HCT116 (cell line): ENCODE measurements around the gene SLC15A5. TPM values are rescaled to one million over a fixed set of nuclear protein-coding genes. Genes with fewer than 3 reads are reported as not detected.

Experiments used
- ATAC-seq: fragments of 200-7000 bp; cut with Tn5 transposase; 2 replicates; pipeline ENCODE4 v1.9.1; 2020; ENCODE audit warnings: mild to moderate bottlenecking, moderate library complexity
- BruUV-seq: library from RNA; stranded (reverse); fragments of 400-500 nt; replicated peaks from 2 replicates; lab custom pipeline; 2021; lab: Mats Ljungman, UMichigan
- CTCF ChIA-PET: fragments of 300-600 bp; sonication (Branson Sonifier 250); formaldehyde crosslinking; loops from one replicate; lab custom pipeline; 2021; ENCODE audit warnings: antibody characterized with exemption; lab: Charles Lee
- POLR2A ChIA-PET: fragments of 300-600, 350-600 bp; sonication (Branson Sonifier 250); formaldehyde crosslinking; loops from one replicate; lab custom pipeline; 2021; ENCODE audit warnings: antibody characterized with exemption; lab: Charles Lee
- RAD21 ChIA-PET, 2 experiments: fragments of 300-600 bp; sonication (Branson Sonifier 250); formaldehyde crosslinking; loops; one replicate each; lab custom pipeline; 2023; ENCODE audit warnings: low total read pairs in 2 of 2; ENCODE audit not compliant: uncharacterized antibody in 2 of 2, unreplicated experiment in 2 of 2, low non-redundant PET in 1 of 2; lab: Charles Lee
- DNase-seq: peaks from one replicate; pipeline ENCODE4 v3.0.0-alpha.2; 2010; ENCODE audit warnings: low read depth, low spot score
- H2AFZ ChIP-seq: fragments of 200-600 bp; shearing (Covaris generic), sonication (generic); 2 replicates; pipeline ENCODE4 v1.6.1; 2017; ENCODE audit warnings: low read depth, mixed run types, mixed read lengths, antibody characterized with exemption, low read length; ENCODE audit not compliant: poor library complexity, severe bottlenecking
- H3K27ac ChIP-seq: 2 replicates; pipeline ENCODE4 v1.5.1; 2012; ENCODE audit warnings: low read depth, low read length
- H3K27me3 ChIP-seq: fragments of 200-600 bp; sonication (generic); 2 replicates; pipeline ENCODE4 v1.6.1; 2016; ENCODE audit warnings: mixed run types, low read length, mixed read lengths; ENCODE audit not compliant: insufficient read depth
- H3K36me3 ChIP-seq, 2 experiments: fragments of 200-500 bp in 1 of 2; fragments of 200-600 bp in 1 of 2; sonication (Bioruptor generic) in 1 of 2; sonication (generic) in 1 of 2; 2 replicates each; pipeline versions ENCODE4 v1.5.1 to v1.6.1; 2014 to 2016; ENCODE audit warnings: low read length in 2 of 2, inconsistent platforms in 1 of 2, mixed read lengths in 1 of 2, mixed run types in 1 of 2; ENCODE audit not compliant: insufficient read depth in 2 of 2, control insufficient read depth in 1 of 2
- H3K4me1 ChIP-seq, 2 experiments: fragments of 200-600 bp in 1 of 2; sonication (generic) in 1 of 2; 2 replicates each; pipeline versions ENCODE4 v1.5.1 to v1.6.1; 2012 to 2017; ENCODE audit warnings: low read length in 2 of 2, inconsistent platforms in 1 of 2, mild to moderate bottlenecking in 1 of 2, mixed read lengths in 1 of 2, mixed run types in 1 of 2, moderate library complexity in 1 of 2; ENCODE audit not compliant: insufficient read depth in 2 of 2, control insufficient read depth in 1 of 2
- H3K4me2 ChIP-seq: fragments of 200-600 bp; sonication (generic); 2 replicates; pipeline ENCODE4 v1.6.1; 2017; ENCODE audit warnings: mixed run types, low read length, mixed read lengths
- H3K4me3 ChIP-seq, 2 experiments: fragments of 200-600 bp in 1 of 2; sonication (generic) in 1 of 2; replicated peaks in 1 of 2; 2 replicates each; pipeline ENCODE4 v1.5.1; 2011 to 2016; ENCODE audit warnings: low read length in 2 of 2, control low read depth in 1 of 2, low read depth in 1 of 2, mild to moderate bottlenecking in 1 of 2, mixed read lengths in 1 of 2, mixed run types in 1 of 2
- H3K79me2 ChIP-seq: fragments of 200-600 bp; sonication (generic); 2 replicates; pipeline ENCODE4 v1.6.1; 2017; ENCODE audit warnings: mild to moderate bottlenecking, mixed run types, low read length, moderate library complexity, mixed read lengths; ENCODE audit not compliant: insufficient read depth
- H3K9ac ChIP-seq: fragments of 200-600 bp; sonication (generic); 2 replicates; pipeline ENCODE4 v1.6.1; 2016; ENCODE audit warnings: low read length, mixed read lengths
- H3K9me2 ChIP-seq: fragments of 200-600 bp; sonication (generic), shearing (Covaris generic); 2 replicates; pipeline ENCODE4 v1.6.1; 2017; ENCODE audit warnings: mixed run types, mild to moderate bottlenecking, moderate library complexity; ENCODE audit not compliant: insufficient read depth
- H3K9me3 ChIP-seq, 2 experiments: fragments of 200-500 bp in 1 of 2; fragments of 200-600 bp in 1 of 2; sonication (Bioruptor generic) in 1 of 2; sonication (generic) in 1 of 2; 2 replicates each; pipeline ENCODE4 v1.6.1; 2014 to 2017; ENCODE audit warnings: low read length in 2 of 2, mixed read lengths in 2 of 2, inconsistent platforms in 1 of 2, low read depth in 1 of 2, mild to moderate bottlenecking in 1 of 2, mixed run types in 1 of 2, moderate library complexity in 1 of 2; ENCODE audit not compliant: control insufficient read depth in 1 of 2, insufficient read depth in 1 of 2
- H4K20me1 ChIP-seq: fragments of 200-600 bp; sonication (generic), shearing (Covaris generic); 2 replicates; pipeline ENCODE4 v1.6.1; 2017; ENCODE audit warnings: mixed run types, mild to moderate bottlenecking, moderate library complexity; ENCODE audit not compliant: insufficient read depth
- EGR1 ChIP-seq: IDR thresholded peaks from 2 replicates; pipeline ENCODE4 v1.6.1; 2012; ENCODE audit warnings: low read depth
- ELF1 ChIP-seq: IDR thresholded peaks from 2 replicates; pipeline ENCODE4 v1.6.1; 2012; ENCODE audit warnings: low read depth, borderline replicate concordance
- EZH2 ChIP-seq: fragments of 200-600 bp; sonication (generic); IDR thresholded peaks from 2 replicates; pipeline ENCODE4 v1.6.1; 2017; ENCODE audit warnings: antibody characterized with exemption, mixed run types
- EZH2phosphoT487 ChIP-seq: fragments of 200-600 bp; IDR thresholded peaks from 2 replicates; pipeline ENCODE4 v1.6.1; 2018; ENCODE audit warnings: antibody characterized with exemption, borderline replicate concordance
- POLR2A ChIP-seq: IDR thresholded peaks from 2 replicates; pipeline ENCODE4 v1.7.0; 2011; ENCODE audit warnings: borderline replicate concordance; ENCODE audit not compliant: insufficient read depth, insufficient read length; ENCODE audit errors: extremely low read depth
- RAD21 ChIP-seq: IDR thresholded peaks from 2 replicates; pipeline ENCODE4 v1.6.1; 2012; ENCODE audit warnings: low read depth, mild to moderate bottlenecking
- SIN3A ChIP-seq: IDR thresholded peaks from 2 replicates; pipeline ENCODE4 v1.6.1; 2012; ENCODE audit warnings: low read depth
- TCF7L2 ChIP-seq: IDR thresholded peaks from 2 replicates; pipeline ENCODE4 v1.7.0; 2011; ENCODE audit warnings: borderline replicate concordance, inconsistent platforms; ENCODE audit not compliant: insufficient read depth, insufficient read length; ENCODE audit errors: extremely low read depth
- YY1 ChIP-seq: IDR thresholded peaks from 2 replicates; pipeline ENCODE4 v1.6.1; 2011; ENCODE audit warnings: low read length, low read depth, moderate library complexity, mild to moderate bottlenecking; ENCODE audit not compliant: insufficient replicate concordance; ENCODE audit errors: extremely low read depth
- ZFX ChIP-seq: fragments of 450-650 bp; IDR thresholded peaks from 2 replicates; pipeline ENCODE4 v1.6.1; 2017
- ZNF274 ChIP-seq: fragments of 200-500 bp; sonication (Bioruptor generic); IDR thresholded peaks from 2 replicates; pipeline ENCODE4 v1.6.1; 2014; ENCODE audit warnings: mild to moderate bottlenecking, low read depth, low read length, inconsistent platforms
- intact Hi-C: fragments of 100-400 bp; cut with micrococcal nuclease; formaldehyde crosslinking; loops from 2 replicates; pipeline ENCODE4 v1.10.0; 2022
- total RNA-seq: library from RNA; stranded (reverse); gene quantifications from one replicate; pipeline ENCODE4 v1.2.1, GENCODE V29; 2021; ENCODE audit not compliant: unreplicated experiment
- TF ChIP-seq, protein P1 (sequence below): IDR thresholded peaks from 2 replicates; pipeline ENCODE4 v1.6.1; 2012
- TF ChIP-seq, protein P2 (sequence below), 3 experiments: fragments of 200-600 bp in 1 of 3; sonication (generic) in 1 of 3; IDR thresholded peaks in 2 of 3; conservative IDR thresholded peaks in 1 of 3; 2 replicates each; pipeline ENCODE4 v1.5.1; 2012 to 2017; ENCODE audit warnings: low read depth in 2 of 3, low read length in 2 of 3, antibody characterized with exemption in 1 of 3, borderline replicate concordance in 1 of 3, control low read depth in 1 of 3, mild to moderate bottlenecking in 1 of 3, mixed read lengths in 1 of 3, mixed run types in 1 of 3, moderate library complexity in 1 of 3; ENCODE audit not compliant: insufficient read depth in 1 of 3
- TF ChIP-seq, protein P3 (sequence below): IDR thresholded peaks from 2 replicates; pipeline ENCODE4 v1.6.1; 2011; ENCODE audit warnings: mild to moderate bottlenecking, low read length, moderate library complexity; ENCODE audit not compliant: insufficient replicate concordance; ENCODE audit errors: extremely low read depth
- TF ChIP-seq, protein P4 (sequence below): IDR thresholded peaks from 2 replicates; pipeline ENCODE4 v1.6.1; 2012

SLC15A5 gene
- total RNA-seq, 1 experiment from 2014 or later = not detected

DNA sequence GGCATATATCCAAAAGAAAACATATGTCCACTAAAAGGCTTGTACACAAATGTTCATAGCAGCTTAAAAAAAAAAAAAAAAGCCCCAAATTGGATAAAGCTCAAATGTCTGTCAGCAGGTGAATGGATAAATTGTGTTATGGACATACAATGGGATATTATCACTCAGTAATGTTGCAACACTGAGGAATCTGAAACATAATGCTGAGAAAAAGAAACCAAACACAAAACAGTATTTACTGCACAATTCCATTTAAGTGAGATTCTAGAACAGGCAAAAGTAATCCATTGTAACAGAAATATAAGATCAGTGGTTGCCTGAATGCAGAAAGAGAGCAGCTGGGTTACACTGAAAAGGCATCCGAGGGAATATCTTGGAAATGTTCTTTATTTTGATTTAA, 117.9 kb downstream of the SLC15A5 start:
- ChIA-PET CTCF (no interaction called here), POLR2A (no interaction called here), RAD21 (no interaction called here)
- Histone ChIP-seq H4K20me1 (no peaks in the 10 kb centered on the region), H3K9me2 (no peaks in the 10 kb centered on the region), H3K36me3 (no peaks in the 10 kb centered on the region), H3K27ac (no peak overlapping the region), H3K4me2 (no peak overlapping the region), H3K9ac (no peak overlapping the region), H3K79me2 (no peaks in the 10 kb centered on the region), H3K4me1 (no peaks in the 10 kb centered on the region), H3K4me3 (no peak overlapping the region), H3K27me3 (no peaks in the 10 kb centered on the region), H3K9me3 (no peaks in the 10 kb centered on the region), H2AFZ (no peak overlapping the region)
- no peak for DNase-seq
- ATAC-seq = no peak
- intact Hi-C loops = no loop called here
- BruUV-seq = no TSS peak
- TF ChIP-seq SIN3A (no peak), EZH2phosphoT487 (no peak), ZNF274 (no peak), POLR2A (no peak), RAD21 (no peak), ELF1 (no peak), EZH2 (no peak), EGR1 (no peak), TCF7L2 (no peak), ZFX (no peak), YY1 (no peak)
- TF ChIP-seq, protein P1, sequence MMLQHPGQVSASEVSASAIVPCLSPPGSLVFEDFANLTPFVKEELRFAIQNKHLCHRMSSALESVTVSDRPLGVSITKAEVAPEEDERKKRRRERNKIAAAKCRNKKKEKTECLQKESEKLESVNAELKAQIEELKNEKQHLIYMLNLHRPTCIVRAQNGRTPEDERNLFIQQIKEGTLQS = no peak
- TF ChIP-seq, protein P2, sequence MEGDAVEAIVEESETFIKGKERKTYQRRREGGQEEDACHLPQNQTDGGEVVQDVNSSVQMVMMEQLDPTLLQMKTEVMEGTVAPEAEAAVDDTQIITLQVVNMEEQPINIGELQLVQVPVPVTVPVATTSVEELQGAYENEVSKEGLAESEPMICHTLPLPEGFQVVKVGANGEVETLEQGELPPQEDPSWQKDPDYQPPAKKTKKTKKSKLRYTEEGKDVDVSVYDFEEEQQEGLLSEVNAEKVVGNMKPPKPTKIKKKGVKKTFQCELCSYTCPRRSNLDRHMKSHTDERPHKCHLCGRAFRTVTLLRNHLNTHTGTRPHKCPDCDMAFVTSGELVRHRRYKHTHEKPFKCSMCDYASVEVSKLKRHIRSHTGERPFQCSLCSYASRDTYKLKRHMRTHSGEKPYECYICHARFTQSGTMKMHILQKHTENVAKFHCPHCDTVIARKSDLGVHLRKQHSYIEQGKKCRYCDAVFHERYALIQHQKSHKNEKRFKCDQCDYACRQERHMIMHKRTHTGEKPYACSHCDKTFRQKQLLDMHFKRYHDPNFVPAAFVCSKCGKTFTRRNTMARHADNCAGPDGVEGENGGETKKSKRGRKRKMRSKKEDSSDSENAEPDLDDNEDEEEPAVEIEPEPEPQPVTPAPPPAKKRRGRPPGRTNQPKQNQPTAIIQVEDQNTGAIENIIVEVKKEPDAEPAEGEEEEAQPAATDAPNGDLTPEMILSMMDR (IDR thresholded peaks at IDR 0.05 in 2 of 3, conservative IDR thresholded peaks at IDR 0.05 in 1 of 3; ENCODE audit: borderline replicate concordance in 1 of 3, insufficient read depth in 1 of 3, low read depth in 2 of 3, low read length in 2 of 3) = no peak
- TF ChIP-seq, protein P3, sequence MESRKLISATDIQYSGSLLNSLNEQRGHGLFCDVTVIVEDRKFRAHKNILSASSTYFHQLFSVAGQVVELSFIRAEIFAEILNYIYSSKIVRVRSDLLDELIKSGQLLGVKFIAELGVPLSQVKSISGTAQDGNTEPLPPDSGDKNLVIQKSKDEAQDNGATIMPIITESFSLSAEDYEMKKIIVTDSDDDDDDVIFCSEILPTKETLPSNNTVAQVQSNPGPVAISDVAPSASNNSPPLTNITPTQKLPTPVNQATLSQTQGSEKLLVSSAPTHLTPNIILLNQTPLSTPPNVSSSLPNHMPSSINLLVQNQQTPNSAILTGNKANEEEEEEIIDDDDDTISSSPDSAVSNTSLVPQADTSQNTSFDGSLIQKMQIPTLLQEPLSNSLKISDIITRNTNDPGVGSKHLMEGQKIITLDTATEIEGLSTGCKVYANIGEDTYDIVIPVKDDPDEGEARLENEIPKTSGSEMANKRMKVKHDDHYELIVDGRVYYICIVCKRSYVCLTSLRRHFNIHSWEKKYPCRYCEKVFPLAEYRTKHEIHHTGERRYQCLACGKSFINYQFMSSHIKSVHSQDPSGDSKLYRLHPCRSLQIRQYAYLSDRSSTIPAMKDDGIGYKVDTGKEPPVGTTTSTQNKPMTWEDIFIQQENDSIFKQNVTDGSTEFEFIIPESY = no peak
- TF ChIP-seq, protein P4, sequence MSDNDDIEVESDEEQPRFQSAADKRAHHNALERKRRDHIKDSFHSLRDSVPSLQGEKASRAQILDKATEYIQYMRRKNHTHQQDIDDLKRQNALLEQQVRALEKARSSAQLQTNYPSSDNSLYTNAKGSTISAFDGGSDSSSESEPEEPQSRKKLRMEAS = no peak
